Cardiac muscle cell (in vitro differentiated cells and primary cell): ENCODE data around the gene POLR1A. TPM values are rescaled to one million over a fixed set of nuclear protein-coding genes. Genes with fewer than 3 reads are reported as not detected.
A peak's percentile ranks its signal among the peaks of the same experiment; 100 is the strongest.

Source experiments
- DNase-seq, 2 donors: peaks; one replicate each; pipeline versions ENCODE4 v3.0.0 to v3.0.0-alpha.2; 2010 to 2017; ENCODE audit warnings: low read depth in 1 of 2, low spot score in 1 of 2
- H3K27ac ChIP-seq: fragments of 200-600 bp; sonication (generic); 2 replicates; pipeline ENCODE4 v1.5.1; 2016
- H3K27me3 ChIP-seq: fragments of 200-600 bp; sonication (generic); 2 replicates; pipeline ENCODE4 v1.6.0; 2016; ENCODE audit warnings: control low read depth
- H3K36me3 ChIP-seq: fragments of 200-600 bp; sonication (generic); 2 replicates; pipeline ENCODE4 v1.5.1; 2016; ENCODE audit warnings: control low read depth
- H3K4me1 ChIP-seq: fragments of 200-600 bp; sonication (generic); 2 replicates; pipeline ENCODE4 v1.8.1; 2017; ENCODE audit warnings: low read depth, mild to moderate bottlenecking, mixed run types
- H3K4me3 ChIP-seq: fragments of 200-600 bp; sonication (generic); 2 replicates; pipeline ENCODE4 v1.5.1; 2016; ENCODE audit warnings: mild to moderate bottlenecking
- H3K9me3 ChIP-seq: fragments of 200-600 bp; sonication (generic); 2 replicates; pipeline ENCODE4 v1.5.1; 2017; ENCODE audit warnings: low read depth, mild to moderate bottlenecking, control low read depth
- polyA plus RNA-seq: library from polyadenylated mRNA; unstranded; fragments of >200 nt; fragmentation: Nextera tagmentation; extraction: Ambion mirVana; gene quantifications from 2 replicates; pipeline ENCODE4 v1.2.1, GENCODE V29; 2016
- total RNA-seq: library from RNA; depleted of rRNA; stranded (reverse); fragments of >200 nt; gene quantifications from 2 replicates; pipeline ENCODE4 v1.2.3, GENCODE V29; 2016
- TF ChIP-seq, protein P1 (sequence below): IDR thresholded peaks from 2 replicates; pipeline ENCODE4 v1.5.1; 2012; ENCODE audit warnings: low read depth, mild to moderate bottlenecking, low read length

Gene POLR1A
- total and polyA plus RNA-seq, 2 experiments from 2014 or later = 6.8 to 19.4 TPM

DNA sequence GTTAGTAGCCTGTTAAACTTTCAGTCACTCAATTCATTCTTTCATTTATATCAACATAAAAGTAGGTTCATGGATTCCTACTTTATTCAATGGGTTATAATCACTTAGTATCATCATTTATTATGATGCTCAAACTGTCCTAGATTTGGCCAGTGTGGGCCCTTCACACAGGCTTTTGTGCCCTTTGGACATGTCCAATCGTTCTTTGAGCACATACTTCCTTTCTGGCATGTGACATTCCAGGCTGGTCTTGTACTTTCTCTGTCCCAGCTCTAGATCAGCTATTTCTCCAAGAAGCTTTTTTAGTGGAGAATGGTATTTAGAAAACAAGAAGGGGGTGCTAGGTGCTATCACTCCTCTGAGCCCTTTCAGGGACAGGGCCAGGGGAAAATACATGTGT, 11.5 kb downstream of the POLR1A start:
- TF ChIP-seq, protein P1, sequence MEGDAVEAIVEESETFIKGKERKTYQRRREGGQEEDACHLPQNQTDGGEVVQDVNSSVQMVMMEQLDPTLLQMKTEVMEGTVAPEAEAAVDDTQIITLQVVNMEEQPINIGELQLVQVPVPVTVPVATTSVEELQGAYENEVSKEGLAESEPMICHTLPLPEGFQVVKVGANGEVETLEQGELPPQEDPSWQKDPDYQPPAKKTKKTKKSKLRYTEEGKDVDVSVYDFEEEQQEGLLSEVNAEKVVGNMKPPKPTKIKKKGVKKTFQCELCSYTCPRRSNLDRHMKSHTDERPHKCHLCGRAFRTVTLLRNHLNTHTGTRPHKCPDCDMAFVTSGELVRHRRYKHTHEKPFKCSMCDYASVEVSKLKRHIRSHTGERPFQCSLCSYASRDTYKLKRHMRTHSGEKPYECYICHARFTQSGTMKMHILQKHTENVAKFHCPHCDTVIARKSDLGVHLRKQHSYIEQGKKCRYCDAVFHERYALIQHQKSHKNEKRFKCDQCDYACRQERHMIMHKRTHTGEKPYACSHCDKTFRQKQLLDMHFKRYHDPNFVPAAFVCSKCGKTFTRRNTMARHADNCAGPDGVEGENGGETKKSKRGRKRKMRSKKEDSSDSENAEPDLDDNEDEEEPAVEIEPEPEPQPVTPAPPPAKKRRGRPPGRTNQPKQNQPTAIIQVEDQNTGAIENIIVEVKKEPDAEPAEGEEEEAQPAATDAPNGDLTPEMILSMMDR = no peak
- Histone ChIP-seq H3K36me3 (peaks cover 37% of the 10 kb centered on the region), H3K4me3 (no peak overlapping the region)

DNA sequence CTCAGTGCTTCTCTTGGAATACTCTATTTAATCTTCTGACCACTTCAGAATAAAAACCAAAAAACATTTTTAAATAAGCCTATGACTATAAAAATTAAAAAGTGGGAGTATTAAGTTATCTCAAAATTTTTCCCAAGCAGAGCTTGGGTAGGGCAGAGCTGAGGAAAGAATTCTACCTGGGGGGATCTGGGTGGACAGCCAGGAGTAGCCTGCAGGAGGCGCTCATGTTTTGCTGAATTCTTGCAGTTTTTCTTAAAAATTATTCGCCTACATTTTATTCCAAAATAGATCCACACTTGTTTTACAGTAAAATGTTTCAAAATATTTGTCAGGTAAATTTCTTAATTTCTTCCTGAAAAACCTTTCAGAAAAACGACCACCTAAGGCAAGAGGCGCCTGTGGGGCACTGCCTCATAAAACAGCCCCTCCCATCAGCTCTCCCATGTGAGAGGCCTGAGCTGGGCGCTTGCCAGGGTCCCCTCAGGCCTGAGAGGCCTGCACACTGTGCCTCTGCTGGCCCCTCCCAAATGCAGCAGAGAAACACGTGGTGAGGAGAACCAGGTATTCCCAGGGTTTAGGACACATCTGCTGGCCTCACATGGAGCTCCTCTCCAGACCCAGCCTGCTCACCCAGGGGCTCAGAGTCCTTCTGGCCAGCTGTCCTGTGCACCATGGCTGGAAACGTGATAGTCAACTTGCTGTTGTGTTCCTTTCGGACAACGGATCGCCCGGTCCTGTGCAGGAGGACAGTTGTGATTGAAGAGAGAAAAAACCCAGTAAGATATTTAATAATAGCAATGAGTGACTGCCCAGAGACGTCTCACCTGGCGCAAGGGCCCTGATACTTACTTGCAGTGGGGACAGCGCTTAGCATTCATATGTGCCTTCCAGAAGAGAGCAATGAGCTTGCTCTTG, 17.5 kb downstream of the POLR1A start:
- Histone ChIP-seq H3K27me3 (no peaks in the 10 kb centered on the region), H3K9me3 (no peaks in the 10 kb centered on the region), H3K4me3 (no peak overlapping the region), H3K27ac (no peak overlapping the region), H3K36me3 (peaks cover 30% of the 10 kb centered on the region), H3K4me1 (no peaks in the 10 kb centered on the region)
- TF ChIP-seq, protein P1 = peak; percentile 43
- DNase-seq = no peak

More for the DNA sequence above, 11.5 kb downstream of the POLR1A start:
- Histone ChIP-seq H3K9me3 (no peaks in the 10 kb centered on the region), H3K27me3 (no peaks in the 10 kb centered on the region), H3K27ac (no peak overlapping the region), H3K4me1 (no peaks in the 10 kb centered on the region)
- no peak for DNase-seq

DNA sequence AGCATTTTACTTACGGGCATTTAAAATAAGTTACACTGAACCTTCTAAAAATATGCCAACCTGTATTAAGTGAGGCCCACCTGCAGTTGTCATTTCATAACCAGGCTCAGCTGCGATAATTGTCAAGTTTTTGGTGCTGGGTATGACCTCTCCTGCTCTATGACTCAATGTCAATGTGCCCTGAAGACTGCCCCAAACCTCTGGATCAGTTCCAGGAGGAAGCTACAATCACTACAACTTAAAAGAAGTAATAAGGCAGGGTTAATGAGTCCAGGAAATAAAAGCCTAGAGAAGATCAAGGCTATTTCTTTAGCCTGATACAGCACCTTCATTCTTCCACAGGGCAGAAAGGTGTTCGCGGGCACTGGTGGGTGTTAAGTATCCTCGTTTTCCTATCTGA, 22.9 kb downstream of the POLR1A start:
- Histone ChIP-seq H3K27ac (no peak overlapping the region), H3K36me3 (peaks cover 38% of the 10 kb centered on the region), H3K9me3 (no peaks in the 10 kb centered on the region), H3K4me3 (no peak overlapping the region), H3K27me3 (no peaks in the 10 kb centered on the region), H3K4me1 (no peaks in the 10 kb centered on the region)
- no peak for DNase-seq
- TF ChIP-seq, protein P1 = no peak

DNA sequence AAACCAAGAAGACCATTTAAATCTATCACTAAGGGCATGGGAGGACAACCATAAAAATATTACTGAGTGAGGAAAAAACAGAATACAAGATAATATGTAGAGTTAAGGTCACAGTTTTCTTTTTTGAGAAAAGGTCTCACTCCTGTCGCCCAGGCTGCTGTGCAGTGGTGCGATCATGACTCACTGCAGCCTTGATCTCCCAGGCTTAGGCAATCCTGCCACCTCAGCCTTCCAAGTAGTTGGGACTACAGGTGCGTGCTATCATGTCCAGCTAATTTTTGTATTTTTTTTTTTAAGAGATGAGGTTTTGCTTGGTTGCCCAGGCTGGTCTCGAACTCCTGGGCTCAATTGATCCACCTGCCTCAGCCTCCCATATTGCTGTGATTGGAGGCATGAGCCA, 24.0 kb downstream of the POLR1A start:
- DNase-seq = no peak
- no peaks in the 10 kb centered on the region for H3K4me1 ChIP-seq
- no peak overlapping the region for H3K4me3 ChIP-seq
- no peaks in the 10 kb centered on the region for H3K9me3 ChIP-seq
- no peak overlapping the region for H3K27ac ChIP-seq
- peaks cover 38% of the 10 kb centered on the region for H3K36me3 ChIP-seq
- no peaks in the 10 kb centered on the region for H3K27me3 ChIP-seq
- TF ChIP-seq, protein P1 = no peak

DNA sequence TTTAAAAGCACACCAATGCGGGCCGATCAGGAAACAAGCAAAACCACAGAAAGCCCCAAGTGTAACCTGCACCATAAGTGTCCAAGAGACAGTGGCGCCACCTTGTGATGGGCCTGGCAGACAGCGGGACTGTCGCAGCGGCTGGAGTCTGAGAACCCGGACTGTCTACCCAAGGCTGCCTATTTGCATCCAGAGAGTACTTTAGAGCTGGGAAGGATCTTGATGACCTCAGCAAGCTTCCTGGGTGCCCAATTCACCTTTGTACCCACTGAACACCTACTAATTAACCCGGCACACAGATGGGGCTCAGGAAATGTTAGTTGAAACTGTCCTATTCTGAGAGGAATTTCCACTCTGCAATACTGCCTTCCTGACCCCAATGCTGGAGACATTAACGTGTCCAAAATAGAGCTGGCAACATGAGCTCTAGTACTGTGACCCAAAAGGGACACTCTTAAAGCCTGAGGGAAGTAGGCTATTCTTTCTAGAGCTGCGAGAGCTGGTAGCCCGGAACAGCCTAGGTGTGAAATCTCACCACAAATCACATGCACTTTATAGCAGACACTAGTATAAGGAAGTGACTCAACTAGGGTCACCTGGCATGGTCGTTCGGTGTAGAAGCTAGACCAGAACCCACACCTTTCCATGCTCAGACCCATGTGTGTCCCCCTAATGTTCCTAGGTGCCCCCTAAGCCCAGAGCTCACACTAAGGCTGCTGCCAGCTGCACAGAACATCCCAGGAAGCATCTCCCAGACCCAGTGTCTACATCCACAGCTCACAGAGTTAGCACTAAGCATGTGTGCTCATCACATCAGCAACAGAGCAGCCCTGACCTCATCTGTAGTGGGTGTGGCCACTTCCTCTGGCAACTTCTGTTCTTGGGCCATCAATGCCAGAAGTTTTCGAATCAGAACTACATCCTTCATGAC, 25.4 kb downstream of the POLR1A start:
- Histone ChIP-seq H3K27me3 (no peaks in the 10 kb centered on the region), H3K36me3 (peaks cover 33% of the 10 kb centered on the region), H3K4me3 (no peak overlapping the region), H3K4me1 (no peaks in the 10 kb centered on the region), H3K9me3 (no peaks in the 10 kb centered on the region), H3K27ac (no peak overlapping the region)
- TF ChIP-seq, protein P1 = peak; percentile 86
- DNase-seq = peak; percentile 78 to 81
